NCI-H2171 (cell line): ENCODE data around the gene ATF7.
"Not testable (repeated sequence)": the region's sequence is repeated elsewhere in the genome, so short reads cannot be mapped to it uniquely, and the experiment has no call there.

Experiments
- DNase-seq: peaks from one replicate; lab custom pipeline; 2025; lab: John Stamatoyannopoulos, UW

Gene ATF7

GRCh38 chr12:53482626-53483168 lies 143.5 kb downstream of the ATF7 start:
- DNase-seq = no peak

- no peak for DNase-seq
Observed at GRCh38 chr12:53481939-53482586, 144.1 kb downstream of the ATF7 start.

- not testable (repeated sequence) for DNase-seq
Observed at GRCh38 chr12:53481458-53481857, 144.7 kb downstream of the ATF7 start.

GRCh38 chr12:53480491-53481442 lies 145.4 kb downstream of the ATF7 start:
- DNase-seq = no peak

DNA sequence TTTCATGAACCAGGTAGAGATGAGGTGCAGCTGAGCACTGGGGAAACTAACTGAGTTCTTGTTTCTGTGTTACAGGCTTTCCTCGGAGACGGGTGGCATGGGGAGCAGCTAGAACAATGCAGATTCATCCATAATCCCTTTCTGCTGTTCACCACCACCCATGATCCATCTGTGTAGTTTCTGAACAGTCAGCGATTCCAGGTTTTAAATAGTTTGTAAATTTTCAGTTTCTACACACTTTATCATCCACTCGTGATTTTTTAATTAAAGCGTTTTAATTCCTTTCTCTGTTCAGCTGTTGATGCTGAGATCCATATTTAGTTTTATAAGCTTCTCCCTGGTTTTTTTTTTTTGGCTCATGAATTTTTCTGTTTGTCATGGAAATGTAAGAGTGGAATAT lies 146.9 kb downstream of the ATF7 start:
- DNase-seq = no peak

- no peak for DNase-seq
Observed at GRCh38 chr12:53478865-53479264, 147.3 kb downstream of the ATF7 start.

DNA sequence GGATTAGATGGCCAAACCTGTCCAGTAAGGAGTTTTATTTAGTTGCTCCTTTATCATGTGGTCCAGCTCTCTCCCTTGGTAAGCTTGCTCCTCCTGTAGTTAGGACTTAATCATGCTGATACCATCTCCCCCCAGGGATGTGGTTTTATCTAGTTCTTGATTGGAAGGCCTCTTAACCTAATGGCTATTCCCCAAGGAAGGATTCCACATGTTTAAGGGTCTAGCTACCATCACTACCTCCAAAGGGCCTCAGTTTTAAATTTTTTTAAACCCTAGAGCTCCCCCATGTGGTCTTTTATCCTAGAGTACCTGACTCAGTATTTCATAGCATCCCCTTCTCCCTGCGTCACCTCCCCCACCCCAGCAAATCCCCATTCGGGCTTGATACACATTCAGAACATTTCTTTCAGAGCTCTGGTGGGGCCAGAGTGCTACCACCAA lies 149.4 kb downstream of the ATF7 start:
- no peak for DNase-seq

GRCh38 chr12:53474819-53475218 lies 151.4 kb downstream of the ATF7 start:
- no peak for DNase-seq

GRCh38 chr12:53474077-53474476 lies 152.1 kb downstream of the ATF7 start:
- DNase-seq = no peak

DNA sequence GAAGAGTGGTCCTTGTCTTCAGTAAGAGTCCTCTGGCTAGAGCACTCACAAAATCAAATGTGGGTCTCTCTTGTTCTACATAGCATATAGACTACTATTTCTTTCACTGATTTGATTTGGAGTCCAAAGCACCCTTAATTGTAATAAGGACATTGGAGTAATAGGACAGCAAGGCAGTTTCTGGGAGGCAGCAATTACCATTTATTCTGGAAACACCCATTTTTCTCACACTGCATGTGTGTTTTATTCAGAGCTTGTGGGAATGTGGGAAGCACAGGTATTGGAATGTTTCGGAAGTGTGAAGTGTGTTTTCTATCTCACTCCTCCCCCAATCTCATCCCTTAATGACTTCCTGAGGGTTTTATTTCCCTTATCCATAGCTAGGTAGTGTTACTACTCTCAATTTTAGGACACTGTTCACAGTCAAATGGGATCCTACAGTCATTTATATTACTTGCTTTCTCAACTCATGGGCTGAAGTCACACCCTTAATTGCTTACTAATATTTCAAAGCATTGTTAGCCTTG lies 154.1 kb downstream of the ATF7 start:
- DNase-seq = no peak

- no peak for DNase-seq
Observed at GRCh38 chr12:53468282-53468681, 157.9 kb downstream of the ATF7 start.

- no peak for DNase-seq
Observed at GRCh38 chr12:53467880-53468279, 158.3 kb downstream of the ATF7 start.

GRCh38 chr12:53467082-53467481 lies 159.1 kb downstream of the ATF7 start:
- no peak for DNase-seq

- no peak for DNase-seq
Observed at GRCh38 chr12:53466640-53467039, 159.5 kb downstream of the ATF7 start.

DNA sequence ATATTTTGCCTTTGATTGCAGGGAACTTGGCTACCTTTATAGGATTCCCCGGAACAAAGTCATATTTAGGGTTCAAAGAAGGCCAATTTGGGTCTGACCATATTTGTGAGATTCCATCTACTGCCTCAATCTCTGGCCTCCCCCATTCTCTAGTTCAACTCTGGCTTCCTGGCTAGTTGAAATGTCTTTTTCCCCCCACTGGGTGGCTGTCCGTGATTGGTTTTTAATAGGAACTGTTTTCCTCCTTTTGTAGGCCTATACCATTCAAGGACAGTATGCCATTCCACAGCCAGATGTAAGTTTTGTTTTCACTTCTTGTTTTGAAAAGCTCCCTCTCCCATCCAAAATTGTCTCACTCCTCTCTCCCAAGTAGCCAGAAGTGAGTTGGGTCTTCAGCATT lies 160.5 kb downstream of the ATF7 start:
- no peak for DNase-seq

- no peak for DNase-seq
Observed at GRCh38 chr12:53464685-53465418, 161.3 kb downstream of the ATF7 start.

DNA sequence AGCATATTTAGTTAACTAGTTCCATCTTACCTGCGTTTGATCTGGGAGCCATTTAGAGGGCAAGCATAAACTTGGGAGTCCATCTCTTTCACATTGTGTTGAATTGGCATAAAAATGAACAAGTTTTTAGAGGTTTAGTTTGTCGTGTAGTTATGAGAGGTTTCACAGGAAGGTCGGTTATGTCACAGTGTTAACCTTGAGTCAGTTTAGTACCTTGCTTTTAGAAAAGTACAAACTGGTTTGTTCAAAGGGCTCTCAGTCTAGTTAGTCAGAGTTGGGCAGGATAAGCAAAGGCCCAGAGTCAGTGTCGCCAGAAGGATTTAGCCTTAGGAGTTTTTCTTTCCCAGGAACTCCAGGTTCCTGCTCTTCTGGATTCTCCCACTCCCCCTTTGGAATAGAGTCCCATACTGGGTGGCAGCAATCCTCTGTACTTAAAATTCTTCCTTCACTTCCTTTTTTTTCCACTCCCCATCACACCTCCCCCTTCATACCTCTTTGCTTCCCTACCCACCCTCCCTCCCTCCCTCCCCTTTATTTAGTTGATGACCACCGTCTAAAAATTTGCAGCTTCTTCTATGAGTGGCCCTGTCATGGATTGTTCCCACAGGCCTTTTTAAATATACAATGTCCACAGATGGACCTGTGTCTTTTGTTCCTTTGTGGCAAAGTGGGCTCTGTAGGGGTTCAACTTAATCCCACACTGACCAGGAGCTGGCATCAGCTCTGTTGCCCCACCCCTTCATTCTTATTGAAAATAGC lies 162.2 kb downstream of the ATF7 start:
- DNase-seq = no peak

- DNase-seq = no peak
Observed at GRCh38 chr12:53462935-53463334, 163.2 kb downstream of the ATF7 start.

GRCh38 chr12:53461591-53461990 lies 164.6 kb downstream of the ATF7 start:
- DNase-seq = no peak

GRCh38 chr12:53461059-53461458 lies 165.1 kb downstream of the ATF7 start:
- no peak for DNase-seq

- no peak for DNase-seq
Observed at GRCh38 chr12:53459097-53459496, 167.1 kb downstream of the ATF7 start.
